Neuronal stem cell (in vitro differentiated cells): ENCODE data around the gene NEDD4.

Source experiments
- DNase-seq: peaks from one replicate; pipeline ENCODE4 v3.0.0-alpha.2; 2013; ENCODE audit warnings: low spot score
- H2AFZ ChIP-seq: one replicate; pipeline ENCODE4 v1.6.1; 2013; ENCODE audit warnings: mild to moderate bottlenecking, low read length, inconsistent platforms
- H2AK5ac ChIP-seq: 2 replicates; pipeline ENCODE4 v1.6.1; 2013; ENCODE audit warnings: low read depth, mild to moderate bottlenecking, inconsistent platforms, low read length, moderate library complexity, mixed read lengths
- H2BK120ac ChIP-seq: 2 replicates; pipeline ENCODE4 v1.6.1; 2013; ENCODE audit warnings: low read depth, mild to moderate bottlenecking, inconsistent platforms, low read length, moderate library complexity, mixed read lengths
- H2BK12ac ChIP-seq: one replicate; pipeline ENCODE4 v1.6.1; 2013; ENCODE audit warnings: low read length, inconsistent platforms
- H2BK15ac ChIP-seq: 2 replicates; pipeline ENCODE4 v1.6.1; 2013; ENCODE audit warnings: mild to moderate bottlenecking, low read length, inconsistent platforms, mixed read lengths
- H2BK5ac ChIP-seq: one replicate; pipeline ENCODE4 v1.6.1; 2013; ENCODE audit warnings: inconsistent platforms, mild to moderate bottlenecking, low read length, moderate library complexity
- H3K14ac ChIP-seq: one replicate; pipeline ENCODE4 v1.6.1; 2013; ENCODE audit warnings: low read length, inconsistent platforms
- H3K18ac ChIP-seq: 2 replicates; pipeline ENCODE4 v1.6.1; 2013; ENCODE audit warnings: low read length, inconsistent platforms
- H3K23ac ChIP-seq: 2 replicates; pipeline ENCODE4 v1.6.1; 2013; ENCODE audit warnings: low read depth, mild to moderate bottlenecking, mixed read lengths, low read length, inconsistent platforms; ENCODE audit not compliant: poor library complexity
- H3K27ac ChIP-seq: replicated peaks from 3 replicates; pipeline ENCODE4 v1.5.1; 2013; ENCODE audit warnings: low read length, inconsistent platforms
- H3K27me3 ChIP-seq, 3 experiments: 2 replicates each; pipeline ENCODE4 v1.6.1; 2013; ENCODE audit warnings: low read length in 3 of 3, mild to moderate bottlenecking in 2 of 3, inconsistent platforms in 1 of 3, low read depth in 1 of 3, mixed read lengths in 1 of 3, moderate library complexity in 1 of 3; ENCODE audit not compliant: control insufficient read depth in 3 of 3, insufficient read depth in 3 of 3
- H3K36me3 ChIP-seq, 2 donors: replicated peaks in 1 of 2; 2 replicates each; pipeline ENCODE4 v1.6.1; 2013; ENCODE audit warnings: low read length in 2 of 2; ENCODE audit not compliant: control insufficient read depth in 2 of 2, insufficient read depth in 2 of 2
- H3K4ac ChIP-seq: 2 replicates; pipeline ENCODE4 v1.6.1; 2013; ENCODE audit warnings: inconsistent platforms, mild to moderate bottlenecking, low read length, moderate library complexity
- H3K4me1 ChIP-seq, 2 donors: 1 replicate in 1 of 2; 2 replicates in 1 of 2; pipeline ENCODE4 v1.6.1; 2013; ENCODE audit warnings: low read length in 2 of 2, low read depth in 1 of 2; ENCODE audit not compliant: control insufficient read depth in 2 of 2, insufficient read depth in 1 of 2
- H3K4me2 ChIP-seq: one replicate; pipeline ENCODE4 v1.6.1; 2013; ENCODE audit warnings: mild to moderate bottlenecking, low read length, inconsistent platforms; ENCODE audit not compliant: insufficient read depth, poor library complexity, severe bottlenecking
- H3K4me3 ChIP-seq, 2 donors: 2 replicates each; pipeline ENCODE4 v1.5.1; 2013; ENCODE audit warnings: low read length in 2 of 2, mild to moderate bottlenecking in 2 of 2, inconsistent platforms in 1 of 2, moderate library complexity in 1 of 2
- H3K79me1 ChIP-seq: one replicate; pipeline ENCODE4 v1.6.1; 2013; ENCODE audit warnings: low read depth, mild to moderate bottlenecking, inconsistent platforms, low read length, moderate library complexity
- H3K9ac ChIP-seq: one replicate; pipeline ENCODE4 v1.6.1; 2013; ENCODE audit warnings: mild to moderate bottlenecking, low read depth, low read length, inconsistent platforms; ENCODE audit not compliant: poor library complexity
- H3K9me3 ChIP-seq, 2 donors: replicated peaks in 1 of 2; 2 replicates each; pipeline versions ENCODE3 to v1.6.1; 2013; ENCODE audit warnings: low read length in 2 of 2, mild to moderate bottlenecking in 2 of 2, inconsistent platforms in 1 of 2, low read depth in 1 of 2, mixed read lengths in 1 of 2, moderate library complexity in 1 of 2; ENCODE audit not compliant: control insufficient read depth in 2 of 2, insufficient read depth in 1 of 2
- H4K8ac ChIP-seq: one replicate; pipeline ENCODE4 v1.6.1; 2013; ENCODE audit warnings: low read depth, mild to moderate bottlenecking, inconsistent platforms, low read length, moderate library complexity
- H4K91ac ChIP-seq: one replicate; pipeline ENCODE4 v1.6.1; 2013; ENCODE audit warnings: low read length, low read depth, mild to moderate bottlenecking, inconsistent platforms; ENCODE audit not compliant: poor library complexity
- whole genome bisulfite sequencing, 2 donors: extraction: QIAGEN DNeasy Blood & Tissue Kit; methylation state at CpG; one replicate each; pipeline ENCODE4 v1.1.7; 2013; ENCODE audit warnings: missing lambda C conversion rate in 2 of 2, mixed read lengths in 1 of 2; ENCODE audit not compliant: insufficient read length in 2 of 2, insufficient replicate concordance in 1 of 2; ENCODE audit errors: extremely low coverage in 2 of 2; 5-methylcytosine and 5-hydroxymethylcytosine counted together

Gene NEDD4

GRCh38 chr15:55819397-55820034 is 173.9 kb downstream of the NEDD4 start:
- peak overlapping the region; percentile 84 for H2AFZ ChIP-seq
- DNase-seq, result no peak
- no peak overlapping the region for H3K4ac ChIP-seq
- H3K4me2 ChIP-seq, result no peak overlapping the region
- H3K9ac ChIP-seq, result no peak overlapping the region
- H4K8ac ChIP-seq, result no peak overlapping the region
- no peaks in the 10 kb centered on the region for H3K27me3 ChIP-seq
- WGBS, 2 donors, result no CpG with 5 or more reads among the region's 10 CpGs
- no peaks in the 10 kb centered on the region for H3K79me1 ChIP-seq
- no peak overlapping the region for H2BK15ac ChIP-seq
- peak overlapping the region; percentile 19 for H3K27ac ChIP-seq
- no peak overlapping the region for H3K23ac ChIP-seq
- peak overlapping the region; percentile 73 for H3K18ac ChIP-seq
- H3K4me3 ChIP-seq, result peak overlapping the region in 1 of 2 donors; percentile 16
- no peak overlapping the region for H2BK5ac ChIP-seq
- H3K4me1 ChIP-seq, result peaks cover 8 to 14% of the 10 kb centered on the region in 2 donors
- no peaks in the 10 kb centered on the region for H3K9me3 ChIP-seq
- no peak overlapping the region for H2BK120ac ChIP-seq
- no peaks in the 10 kb centered on the region for H3K36me3 ChIP-seq
- H2BK12ac ChIP-seq, result no peak overlapping the region
- no peak overlapping the region for H2AK5ac ChIP-seq
- no peak overlapping the region for H3K14ac ChIP-seq
- no peak overlapping the region for H4K91ac ChIP-seq

- Histone ChIP-seq H3K9ac (no peak overlapping the region), H2BK12ac (no peak overlapping the region), H2AFZ (no peak overlapping the region), H3K4me3 (no peak overlapping the region), H3K27ac (no peak overlapping the region), H4K91ac (no peak overlapping the region), H2BK120ac (no peak overlapping the region), H3K4me1 (peaks cover 8 to 14% of the 10 kb centered on the region in 2 donors), H2BK15ac (no peak overlapping the region), H3K23ac (no peak overlapping the region), H2AK5ac (no peak overlapping the region), H3K27me3 (no peaks in the 10 kb centered on the region), H3K79me1 (no peaks in the 10 kb centered on the region), H2BK5ac (no peak overlapping the region), H3K14ac (no peak overlapping the region), H3K4ac (no peak overlapping the region), H3K9me3 (no peaks in the 10 kb centered on the region), H3K18ac (no peak overlapping the region), H3K36me3 (no peaks in the 10 kb centered on the region), H3K4me2 (no peak overlapping the region), H4K8ac (no peak overlapping the region)
- DNase-seq, result no peak
Observed at GRCh38 chr15:55816017-55816416, 177.4 kb downstream of the NEDD4 start.

- no peak for DNase-seq
- H3K36me3 ChIP-seq, result no peaks in the 10 kb centered on the region
- no peaks in the 10 kb centered on the region for H3K79me1 ChIP-seq
- no peak overlapping the region for H2BK120ac ChIP-seq
- H3K9ac ChIP-seq, result no peak overlapping the region
- no peak overlapping the region for H3K14ac ChIP-seq
- no peak overlapping the region for H4K91ac ChIP-seq
- H2BK15ac ChIP-seq, result no peak overlapping the region
- peak overlapping the region; percentile 69 for H3K18ac ChIP-seq
- H3K4me3 ChIP-seq, result no peak overlapping the region
- no peak overlapping the region for H3K4ac ChIP-seq
- peak overlapping the region; percentile 71 for H2AFZ ChIP-seq
- peaks cover 9 to 24% of the 10 kb centered on the region in 2 donors for H3K4me1 ChIP-seq
- no peak overlapping the region for H2AK5ac ChIP-seq
- H3K27me3 ChIP-seq, result no peaks in the 10 kb centered on the region
- no peak overlapping the region for H3K27ac ChIP-seq
- no peak overlapping the region for H2BK5ac ChIP-seq
- no peaks in the 10 kb centered on the region for H3K9me3 ChIP-seq
- WGBS, 2 donors, result no CpG with 5 or more reads among the region's 5 CpGs
- H2BK12ac ChIP-seq, result peak overlapping the region; percentile 27
- no peak overlapping the region for H3K23ac ChIP-seq
- H4K8ac ChIP-seq, result no peak overlapping the region
- no peak overlapping the region for H3K4me2 ChIP-seq
Observed at GRCh38 chr15:55802600-55803376, 190.6 kb downstream of the NEDD4 start.

- H3K4ac ChIP-seq, result no peak overlapping the region
- no peak overlapping the region for H3K4me3 ChIP-seq
- no peak overlapping the region for H3K9ac ChIP-seq
- peak overlapping the region; percentile 84 for H2AFZ ChIP-seq
- H3K14ac ChIP-seq, result no peak overlapping the region
- no peak overlapping the region for H3K4me2 ChIP-seq
- no peak overlapping the region for H3K27ac ChIP-seq
- H3K27me3 ChIP-seq, result no peaks in the 10 kb centered on the region
- H4K91ac ChIP-seq, result no peak overlapping the region
- no peak overlapping the region for H2AK5ac ChIP-seq
- no peak overlapping the region for H2BK12ac ChIP-seq
- no peaks in the 10 kb centered on the region for H3K36me3 ChIP-seq
- WGBS, 2 donors, result no CpG with 5 or more reads among the region's 2 CpGs
- peaks cover 9 to 24% of the 10 kb centered on the region in 2 donors for H3K4me1 ChIP-seq
- H2BK5ac ChIP-seq, result no peak overlapping the region
- H4K8ac ChIP-seq, result no peak overlapping the region
- H2BK15ac ChIP-seq, result no peak overlapping the region
- H3K23ac ChIP-seq, result no peak overlapping the region
- no peak overlapping the region for H3K18ac ChIP-seq
- no peak for DNase-seq
- H3K9me3 ChIP-seq, result peaks cover 0 to 8% of the 10 kb centered on the region in 2 donors
- H3K79me1 ChIP-seq, result no peaks in the 10 kb centered on the region
- H2BK120ac ChIP-seq, result no peak overlapping the region
Observed at GRCh38 chr15:55800216-55800615, 193.2 kb downstream of the NEDD4 start.
